ENCODE data around the gene NAPA.

Gene NAPA

GRCh38 chr19:47475465-47475864 is 39.4 kb downstream of the NAPA start:
- Mint-ChIP-seq H3K4me1 (ENCODE audit: low read depth) (peaks cover 5% of the 10 kb centered on the region), H3K4me3 (no peak overlapping the region), H3K9me3 (no peaks in the 10 kb centered on the region), H3K36me3 (ENCODE audit: low read depth) (no peaks in the 10 kb centered on the region), H3K27ac (no peak overlapping the region), H3K27me3 (ENCODE audit: low read depth) (peaks cover 13% of the 10 kb centered on the region)

GRCh38 chr19:47473336-47473735 is 41.5 kb downstream of the NAPA start:
- Mint-ChIP-seq H3K36me3 (ENCODE audit: low read depth) (no peaks in the 10 kb centered on the region), H3K27ac (no peak overlapping the region), H3K4me1 (ENCODE audit: low read depth) (peaks cover 8% of the 10 kb centered on the region), H3K4me3 (no peak overlapping the region), H3K27me3 (ENCODE audit: low read depth) (peaks cover 35% of the 10 kb centered on the region), H3K9me3 (no peaks in the 10 kb centered on the region)

GRCh38 chr19:47471733-47472457 is 43.0 kb downstream of the NAPA start, which contains the start of gene SLC8A2:
TSS of gene SLC8A2 (minus strand) at chr19:47471893. CDS start at chr19:47466403, 5,490 bp downstream.
- H3K36me3 Mint-ChIP-seq (ENCODE audit: low read depth) = no peaks in the 10 kb centered on the region
- peaks cover 41% of the 10 kb centered on the region for H3K27me3 Mint-ChIP-seq (ENCODE audit: low read depth)
- peaks cover 8% of the 10 kb centered on the region for H3K4me1 Mint-ChIP-seq (ENCODE audit: low read depth)
- H3K9me3 Mint-ChIP-seq = no peaks in the 10 kb centered on the region
- H3K27ac Mint-ChIP-seq = no peak within 1 kb of the TSS
- H3K4me3 Mint-ChIP-seq = no peak within 1 kb of the TSS

GRCh38 chr19:47471381-47471732 is 43.5 kb downstream of the NAPA start:
- H3K27me3 Mint-ChIP-seq (ENCODE audit: low read depth) = peaks cover 41% of the 10 kb centered on the region
- no peaks in the 10 kb centered on the region for H3K9me3 Mint-ChIP-seq
- no peak overlapping the region for H3K4me3 Mint-ChIP-seq
- peaks cover 8% of the 10 kb centered on the region for H3K4me1 Mint-ChIP-seq (ENCODE audit: low read depth)
- H3K36me3 Mint-ChIP-seq (ENCODE audit: low read depth) = no peaks in the 10 kb centered on the region
- no peak overlapping the region for H3K27ac Mint-ChIP-seq

- no peaks in the 10 kb centered on the region for H3K9me3 Mint-ChIP-seq
- peak overlapping the region; percentile 14 for H3K4me3 Mint-ChIP-seq
- H3K36me3 Mint-ChIP-seq (ENCODE audit: low read depth) = no peaks in the 10 kb centered on the region
- no peak overlapping the region for H3K27ac Mint-ChIP-seq
- peaks cover 41% of the 10 kb centered on the region for H3K27me3 Mint-ChIP-seq (ENCODE audit: low read depth)
- peaks cover 8% of the 10 kb centered on the region for H3K4me1 Mint-ChIP-seq (ENCODE audit: low read depth)
These were observed 44.2 kb downstream of the NAPA start for GRCh38 chr19:47470447-47471195.

GRCh38 chr19:47469719-47470118 is 45.1 kb downstream of the NAPA start:
- peaks cover 41% of the 10 kb centered on the region for H3K27me3 Mint-ChIP-seq (ENCODE audit: low read depth)
- no peaks in the 10 kb centered on the region for H3K36me3 Mint-ChIP-seq (ENCODE audit: low read depth)

GRCh38 chr19:47469363-47469700 is 45.5 kb downstream of the NAPA start:
- peaks cover 41% of the 10 kb centered on the region for H3K27me3 Mint-ChIP-seq (ENCODE audit: low read depth)

More at GRCh38 chr19:47469719-47470118, 45.1 kb downstream of the NAPA start:
- Mint-ChIP-seq H3K27ac (no peak overlapping the region), H3K9me3 (no peaks in the 10 kb centered on the region), H3K4me1 (ENCODE audit: low read depth) (peaks cover 8% of the 10 kb centered on the region), H3K4me3 (no peak overlapping the region)

GRCh38 chr19:47467914-47468313 is 46.9 kb downstream of the NAPA start:
- H3K27ac Mint-ChIP-seq = no peak overlapping the region
- no peaks in the 10 kb centered on the region for H3K36me3 Mint-ChIP-seq (ENCODE audit: low read depth)
- H3K4me1 Mint-ChIP-seq (ENCODE audit: low read depth) = peaks cover 8% of the 10 kb centered on the region
- H3K9me3 Mint-ChIP-seq = no peaks in the 10 kb centered on the region
- H3K4me3 Mint-ChIP-seq = no peak overlapping the region
- H3K27me3 Mint-ChIP-seq (ENCODE audit: low read depth) = peaks cover 41% of the 10 kb centered on the region

More at GRCh38 chr19:47469363-47469700, 45.5 kb downstream of the NAPA start:
- Mint-ChIP-seq H3K4me1 (ENCODE audit: low read depth) (peaks cover 8% of the 10 kb centered on the region), H3K36me3 (ENCODE audit: low read depth) (no peaks in the 10 kb centered on the region), H3K4me3 (no peak overlapping the region), H3K27ac (no peak overlapping the region), H3K9me3 (no peaks in the 10 kb centered on the region)

- H3K36me3 Mint-ChIP-seq (ENCODE audit: low read depth) = no peaks in the 10 kb centered on the region
- no peak overlapping the region for H3K27ac Mint-ChIP-seq
- H3K4me1 Mint-ChIP-seq (ENCODE audit: low read depth) = peaks cover 4% of the 10 kb centered on the region
- H3K9me3 Mint-ChIP-seq = no peaks in the 10 kb centered on the region
- no peak overlapping the region for H3K4me3 Mint-ChIP-seq
- H3K27me3 Mint-ChIP-seq (ENCODE audit: low read depth) = peaks cover 32% of the 10 kb centered on the region
These were observed 48.9 kb downstream of the NAPA start for GRCh38 chr19:47465957-47466356.

- Mint-ChIP-seq H3K9me3 (no peaks in the 10 kb centered on the region), H3K27me3 (ENCODE audit: low read depth) (peaks cover 21% of the 10 kb centered on the region), H3K36me3 (ENCODE audit: low read depth) (no peaks in the 10 kb centered on the region), H3K4me1 (ENCODE audit: low read depth) (peaks cover 2% of the 10 kb centered on the region), H3K27ac (no peak overlapping the region), H3K4me3 (no peak overlapping the region)
These were observed 50.0 kb downstream of the NAPA start for GRCh38 chr19:47464675-47465419.

- H3K27me3 Mint-ChIP-seq (ENCODE audit: low read depth) = no peaks in the 10 kb centered on the region
- H3K36me3 Mint-ChIP-seq (ENCODE audit: low read depth) = peaks cover 1% of the 10 kb centered on the region
These were observed 53.0 kb downstream of the NAPA start for GRCh38 chr19:47461876-47462275.

GRCh38 chr19:47459477-47459876 is 55.4 kb downstream of the NAPA start:
- peaks cover 2% of the 10 kb centered on the region for H3K4me1 Mint-ChIP-seq (ENCODE audit: low read depth)
- H3K27ac Mint-ChIP-seq = no peak overlapping the region
- peaks cover 20% of the 10 kb centered on the region for H3K27me3 Mint-ChIP-seq (ENCODE audit: low read depth)
- no peak overlapping the region for H3K4me3 Mint-ChIP-seq
- peaks cover 1% of the 10 kb centered on the region for H3K36me3 Mint-ChIP-seq (ENCODE audit: low read depth)
- H3K9me3 Mint-ChIP-seq = peaks cover 4% of the 10 kb centered on the region

More at GRCh38 chr19:47461876-47462275, 53.0 kb downstream of the NAPA start:
- Mint-ChIP-seq H3K9me3 (no peaks in the 10 kb centered on the region), H3K4me3 (no peak overlapping the region), H3K4me1 (ENCODE audit: low read depth) (peaks cover 2% of the 10 kb centered on the region), H3K27ac (no peak overlapping the region)

- no peak overlapping the region for H3K27ac Mint-ChIP-seq
- no peak overlapping the region for H3K4me3 Mint-ChIP-seq
- peaks cover 4% of the 10 kb centered on the region for H3K9me3 Mint-ChIP-seq
- H3K36me3 Mint-ChIP-seq (ENCODE audit: low read depth) = peaks cover 1% of the 10 kb centered on the region
- H3K27me3 Mint-ChIP-seq (ENCODE audit: low read depth) = peaks cover 28% of the 10 kb centered on the region
- peaks cover 2% of the 10 kb centered on the region for H3K4me1 Mint-ChIP-seq (ENCODE audit: low read depth)
These were observed 56.2 kb downstream of the NAPA start for GRCh38 chr19:47458672-47459071.

- peaks cover 35% of the 10 kb centered on the region for H3K27me3 Mint-ChIP-seq (ENCODE audit: low read depth)
- H3K36me3 Mint-ChIP-seq (ENCODE audit: low read depth) = peaks cover 1% of the 10 kb centered on the region
- peaks cover 2% of the 10 kb centered on the region for H3K4me1 Mint-ChIP-seq (ENCODE audit: low read depth)
- no peak overlapping the region for H3K27ac Mint-ChIP-seq
- peaks cover 4% of the 10 kb centered on the region for H3K9me3 Mint-ChIP-seq
- no peak overlapping the region for H3K4me3 Mint-ChIP-seq
These were observed 58.0 kb downstream of the NAPA start for GRCh38 chr19:47456721-47457474.

Measured in T-helper 1 cell treated with Interleukin-12 subunit alpha and Interleukin-12 subunit beta and Interleukin-4 antibody, amounts not matched to agents 30 μg/mL and 1 μg/mL, for 36 hours (primary cell).